Muscle of arm (tissue), 12 donors: ENCODE data around the gene HYPK. TPM values are rescaled to one million over a fixed set of nuclear protein-coding genes. Genes with fewer than 3 reads are reported as not detected.
"Not testable (repeated sequence)": the region's sequence is repeated elsewhere in the genome, so short reads cannot be mapped to it uniquely, and the experiment has no call there.

Experiments
- DNase-seq: peaks from one replicate; pipeline ENCODE4 v3.0.0-alpha.2; 2013
- polyA plus RNA-seq, 12 donors: library from polyadenylated mRNA; unstranded; fragments of 120-200 nt; gene quantifications; one replicate each; pipeline ENCODE4 v1.2.1, GENCODE V29; 2013; ENCODE audit not compliant: insufficient read length in 12 of 12

Gene HYPK
- polyA plus RNA-seq, 12 donors, result 6.2 to 27.4 (median 8.1) TPM; not detected in 1

DNA sequence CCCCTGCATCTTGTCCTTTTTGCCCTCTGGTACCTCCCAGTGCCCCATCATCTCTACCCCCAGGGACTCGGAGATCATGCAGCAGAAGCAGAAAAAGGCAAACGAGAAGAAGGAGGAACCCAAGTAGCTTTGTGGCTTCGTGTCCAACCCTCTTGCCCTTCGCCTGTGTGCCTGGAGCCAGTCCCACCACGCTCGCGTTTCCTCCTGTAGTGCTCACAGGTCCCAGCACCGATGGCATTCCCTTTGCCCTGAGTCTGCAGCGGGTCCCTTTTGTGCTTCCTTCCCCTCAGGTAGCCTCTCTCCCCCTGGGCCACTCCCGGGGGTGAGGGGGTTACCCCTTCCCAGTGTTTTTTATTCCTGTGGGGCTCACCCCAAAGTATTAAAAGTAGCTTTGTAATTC, 6.8 kb upstream of the HYPK start:
- no peak for DNase-seq

GRCh38 chr15:43794269-43795037, 5.9 kb upstream of the HYPK start:
- no peak for DNase-seq

DNA sequence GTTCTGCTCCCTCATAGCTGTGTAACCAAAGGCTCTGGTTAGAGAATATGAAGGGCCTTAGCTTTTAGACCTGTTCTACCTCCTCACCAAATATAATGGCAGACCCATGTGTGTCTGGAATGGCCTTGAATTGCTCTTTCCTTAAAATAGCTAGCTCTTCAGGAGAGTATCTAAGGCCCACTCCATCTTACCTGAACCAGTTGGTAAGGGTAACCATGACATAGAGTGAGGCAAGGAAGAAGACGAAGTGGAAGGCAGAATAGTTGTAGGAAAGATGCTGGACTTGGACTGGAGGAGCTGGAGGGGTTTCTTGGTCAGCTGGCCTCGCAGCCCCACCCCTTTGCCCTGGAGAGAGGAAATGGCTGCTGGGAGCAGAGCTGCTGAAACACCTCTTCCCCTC, 5.2 kb upstream of the HYPK start:
- DNase-seq, result no peak

DNA sequence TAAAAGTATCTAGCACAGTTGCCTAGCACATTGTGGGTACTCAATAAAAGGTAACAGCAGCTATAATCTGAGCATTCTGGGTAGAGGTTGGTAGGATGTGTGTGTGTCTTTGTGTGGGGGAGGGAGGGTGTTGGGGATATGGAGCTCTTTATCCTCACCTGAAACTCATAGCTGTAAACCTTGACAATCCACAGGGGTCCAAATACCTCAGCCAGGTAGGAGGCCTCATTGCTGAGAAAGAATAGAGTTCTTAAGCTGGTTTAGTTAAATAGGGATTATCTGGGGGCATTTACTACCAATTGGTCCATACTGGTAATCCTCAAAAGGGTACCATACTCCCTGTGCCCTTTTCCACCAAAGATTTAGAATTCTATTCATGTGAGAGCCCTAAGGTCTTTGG, 4.4 kb upstream of the HYPK start:
- no peak for DNase-seq

DNA sequence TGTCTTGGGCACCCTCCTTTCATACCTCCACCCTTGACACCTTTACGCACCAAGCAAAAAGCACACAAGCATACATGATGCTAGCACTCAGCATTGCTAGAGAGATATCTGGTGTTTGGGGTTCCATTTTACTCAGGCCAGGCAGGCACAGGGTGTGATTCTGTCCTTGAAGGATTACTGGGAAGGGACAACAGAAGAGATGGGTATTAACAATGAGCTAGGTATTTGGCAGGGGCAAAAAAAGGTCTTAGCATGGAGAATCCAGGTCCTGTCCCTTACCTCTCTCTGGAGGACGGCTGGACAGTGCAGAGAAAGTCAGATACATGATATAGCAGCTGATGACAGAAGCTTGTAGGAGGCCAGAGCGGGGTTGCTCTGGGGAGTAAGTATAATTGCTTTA, 3.8 kb upstream of the HYPK start:
- DNase-seq, result no peak

- no peak for DNase-seq
Measured at GRCh38 chr15:43799209-43799944, 1.0 kb upstream of the HYPK start.

- DNase-seq, result no peak
Measured at GRCh38 chr15:43799945-43800285, 484 bp upstream of the HYPK start, which contains the start of gene SERINC4. Gene SERINC4 (minus strand): TSS chr15:43800220. CDS start chr15:43799986, 234 bp downstream.

- DNase-seq, result not testable (repeated sequence)
Measured at GRCh38 chr15:43802676-43803075, 2.3 kb downstream of the HYPK start.

DNA sequence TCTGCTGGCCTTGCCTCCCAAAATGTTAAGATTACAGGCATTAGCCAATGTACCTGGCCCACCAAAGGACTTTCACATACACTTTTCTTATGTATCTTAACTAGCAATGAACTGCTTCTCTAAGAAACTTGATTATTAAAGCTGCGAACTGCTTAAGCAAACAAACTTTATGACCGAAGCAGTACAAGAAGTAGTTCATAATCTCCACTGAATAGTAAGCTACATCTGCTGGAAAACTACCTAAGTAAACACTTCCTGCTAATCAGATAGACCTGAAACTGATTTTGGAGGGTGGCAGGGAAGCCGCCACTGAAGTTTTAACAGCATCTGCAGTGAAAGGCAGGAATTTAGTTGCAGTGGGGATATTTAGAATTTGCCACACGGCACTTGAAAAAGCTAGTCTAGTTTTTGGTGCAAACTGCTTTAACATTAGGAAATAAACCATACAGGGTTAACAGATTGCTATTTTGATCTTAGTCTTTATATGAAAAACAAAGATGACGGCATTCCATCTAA, 8.1 kb downstream of the HYPK start:
- no peak for DNase-seq

DNA sequence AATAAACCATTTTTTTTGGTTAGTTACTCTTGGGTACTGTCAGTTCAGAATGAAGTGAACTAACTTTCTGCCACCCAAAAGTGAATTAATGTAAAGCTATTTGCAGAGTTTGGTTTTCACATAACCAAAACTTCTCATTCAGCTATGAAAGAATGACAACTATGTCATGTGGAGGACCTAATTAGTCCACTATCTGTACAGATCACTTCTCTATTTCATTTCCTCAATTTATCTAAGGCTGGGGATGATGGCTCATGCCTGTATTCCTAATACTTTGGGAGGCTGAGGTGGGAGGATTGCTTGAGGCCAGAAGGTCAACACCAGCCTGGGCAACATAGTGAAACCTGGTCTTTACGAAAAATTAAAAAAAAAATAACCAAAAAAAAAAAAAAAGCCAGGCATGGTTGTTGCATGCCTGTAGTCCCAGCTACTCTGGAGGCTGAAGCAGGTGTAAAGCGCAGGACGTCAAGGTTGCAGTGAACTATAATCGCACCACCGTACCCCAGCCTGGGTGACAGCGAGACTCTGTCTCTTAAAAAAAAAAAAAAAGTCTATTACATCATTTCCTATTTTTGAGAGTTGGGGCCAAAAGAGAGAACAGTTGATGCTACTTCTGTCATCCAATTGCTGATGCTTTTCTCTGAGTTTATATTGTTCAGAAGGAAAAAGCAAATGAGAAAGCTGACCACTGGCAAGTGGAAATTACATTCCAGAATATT, 8.7 kb downstream of the HYPK start:
- no peak for DNase-seq

DNA sequence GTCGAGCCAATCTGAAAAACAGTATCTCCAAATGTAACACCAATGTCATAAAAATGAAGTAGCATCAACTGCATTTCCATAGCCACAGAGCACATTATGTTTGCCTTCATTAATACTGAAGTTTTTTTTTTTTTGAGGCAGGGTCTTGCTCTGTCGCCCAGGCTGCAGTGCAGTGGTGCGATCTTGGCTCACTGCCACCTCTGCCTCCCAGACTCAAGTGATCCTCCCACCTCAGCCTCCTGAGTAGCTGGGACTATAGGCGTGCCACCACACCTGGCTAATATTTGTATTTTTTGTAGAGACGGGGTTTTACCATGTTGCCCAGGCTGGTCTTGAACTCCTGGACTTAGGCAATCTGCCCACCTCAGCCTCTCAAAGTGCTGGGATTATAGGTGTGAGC, 14.7 kb downstream of the HYPK start:
- DNase-seq, result not testable (repeated sequence)

- DNase-seq, result no peak
Measured at GRCh38 chr15:43821505-43821904, 21.1 kb downstream of the HYPK start.

DNA sequence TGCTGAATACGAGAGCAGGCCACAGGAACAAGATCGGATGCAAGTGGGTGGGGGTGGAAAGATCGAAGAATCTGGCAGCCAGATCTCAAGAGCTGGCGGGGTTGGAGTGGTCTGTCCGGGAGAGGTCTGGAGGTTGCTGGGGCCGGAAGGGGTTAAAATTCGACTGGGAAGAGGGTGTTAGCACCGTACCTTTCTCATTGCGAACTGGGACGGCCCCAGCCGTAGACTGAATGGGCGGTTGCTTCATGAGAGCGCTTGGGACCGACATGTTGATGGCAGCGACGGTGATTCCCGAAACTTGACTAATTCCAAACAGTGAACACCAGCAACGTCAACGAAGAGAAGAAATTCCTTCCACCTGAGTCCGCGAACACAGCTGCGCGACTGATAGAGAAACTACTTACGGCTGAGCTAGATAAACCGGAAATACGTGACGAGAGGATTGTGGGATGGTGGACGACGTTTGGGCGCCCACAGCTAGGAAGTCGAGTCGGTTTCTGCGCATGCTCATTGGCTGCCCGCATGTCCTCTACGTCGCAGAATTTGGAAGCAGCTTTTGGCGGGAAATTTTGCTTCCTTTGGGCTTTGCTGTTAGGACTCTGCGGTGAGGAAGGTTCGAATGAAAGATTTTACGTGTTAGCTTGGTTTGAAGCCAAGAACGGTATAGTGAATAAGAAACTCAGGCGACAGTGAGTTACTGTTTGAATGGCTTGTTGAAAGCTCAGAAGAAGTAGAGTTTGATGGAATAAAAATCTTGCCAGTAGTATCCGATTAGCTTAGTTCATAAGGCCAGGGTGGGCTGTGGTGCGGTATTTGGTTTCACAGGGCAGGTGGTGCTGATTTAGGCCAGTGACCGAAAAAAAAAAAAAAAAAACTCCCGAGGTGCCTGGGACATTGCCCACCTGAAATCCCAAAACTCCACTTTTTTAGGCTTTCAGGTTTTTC, 24.2 kb downstream of the HYPK start, which contains the start of gene MFAP1:
Gene MFAP1, minus strand, starts transcription at position 389 of the 945 bp plus-strand sequence. Its CDS starts 121 bp downstream, at position 268.
- DNase-seq, result peak; percentile 97

- not testable (repeated sequence) for DNase-seq
Measured at GRCh38 chr15:43825305-43825704, 24.9 kb downstream of the HYPK start.

DNA sequence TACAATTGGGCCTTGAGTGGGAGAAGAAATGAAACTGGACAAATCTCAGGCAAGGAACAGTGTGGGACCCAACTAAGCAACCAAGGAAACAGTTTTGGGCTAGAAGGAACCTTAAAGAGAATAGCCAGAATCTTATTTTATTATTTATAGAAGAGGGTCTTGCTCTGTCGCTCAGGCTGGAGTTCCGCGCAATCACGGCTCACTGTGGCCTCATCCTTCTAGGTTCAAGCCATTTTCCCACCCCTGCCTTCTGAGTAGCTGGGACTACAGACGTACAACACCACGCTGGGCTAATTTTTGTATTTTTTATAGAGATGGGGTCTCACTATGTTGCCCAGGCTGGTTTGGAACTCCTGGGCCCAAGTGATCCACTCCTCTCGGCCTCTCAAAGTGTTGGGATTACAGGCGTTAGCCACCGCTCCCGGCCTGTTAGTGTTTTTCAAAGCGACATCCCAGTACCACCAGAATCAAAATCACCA, 25.7 kb downstream of the HYPK start:
- no peak for DNase-seq

DNA sequence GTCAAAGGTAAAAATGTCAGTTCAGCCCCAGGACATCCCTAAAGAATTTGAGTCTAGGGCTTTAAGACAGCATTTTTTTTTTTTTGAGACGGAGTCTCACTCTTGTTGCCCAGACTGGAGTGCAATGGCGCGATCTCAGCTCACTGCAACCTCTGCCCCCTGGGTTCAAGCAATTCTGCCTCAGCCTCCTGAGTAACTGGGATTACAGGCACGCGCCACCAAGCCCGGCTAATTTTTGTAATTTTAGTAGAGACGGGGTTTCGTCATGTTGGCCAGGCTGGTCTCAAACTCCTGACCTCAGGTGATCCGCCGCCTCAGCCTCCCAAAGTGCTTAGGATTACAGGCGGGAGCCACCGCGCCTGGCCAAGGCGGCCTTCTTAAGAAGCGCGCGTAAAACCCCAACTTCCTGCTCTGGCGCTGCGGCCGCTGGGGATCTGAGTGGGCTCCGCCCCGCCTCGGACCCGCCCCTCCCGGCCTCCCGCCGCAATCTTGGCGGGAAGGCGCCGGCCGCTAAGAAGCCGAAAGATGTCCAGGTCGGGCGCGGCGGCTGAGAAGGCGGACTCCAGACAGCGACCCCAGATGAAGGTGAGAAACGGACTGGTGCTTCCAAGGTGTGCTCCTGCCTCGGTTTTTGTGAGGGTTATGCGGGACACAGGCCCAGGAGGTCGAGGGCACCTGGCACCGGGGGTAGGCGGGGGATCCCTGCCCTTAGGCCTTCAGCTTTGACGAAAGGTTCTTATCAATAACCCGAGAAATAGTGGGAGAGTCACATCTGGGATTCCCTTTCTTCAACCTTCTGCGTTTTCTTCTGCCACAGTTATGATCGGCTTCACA, 26.3 kb downstream of the HYPK start, which contains the start of gene WDR76:
Gene WDR76, plus strand, starts transcription at position 495 of the 834 bp plus-strand sequence. Its CDS starts 31 bp downstream, at position 526.
- peak; percentile 78 for DNase-seq

DNA sequence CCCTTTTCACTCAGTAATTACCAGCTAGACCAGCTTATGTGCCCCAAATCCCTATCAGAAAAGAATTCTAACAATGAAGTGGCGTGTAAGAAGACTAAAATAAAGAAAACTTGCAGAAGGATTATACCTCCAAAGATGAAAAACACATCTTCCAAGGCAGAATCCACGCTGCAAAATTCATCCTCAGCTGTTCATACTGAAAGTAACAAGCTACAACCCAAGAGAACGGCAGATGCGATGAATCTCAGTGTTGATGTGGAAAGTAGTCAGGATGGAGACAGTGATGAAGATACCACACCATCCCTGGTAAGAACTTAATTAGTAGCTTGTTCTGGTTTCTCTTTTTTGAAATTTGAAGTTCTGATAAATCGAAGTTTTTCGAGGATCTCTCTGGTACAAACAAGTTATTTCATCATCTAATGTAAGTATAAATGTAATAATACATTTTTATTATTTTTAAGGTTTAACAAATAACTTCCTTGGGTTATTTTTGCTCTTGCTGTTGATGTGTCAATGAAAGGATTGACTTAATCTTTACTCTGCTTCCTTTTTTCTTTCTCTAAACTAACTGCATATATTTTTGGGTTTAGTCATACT, 27.8 kb downstream of the HYPK start:
- no peak for DNase-seq

- DNase-seq, result not testable (repeated sequence)
Measured at GRCh38 chr15:43829951-43830540, 29.6 kb downstream of the HYPK start.
